NCI-H1417 treated with DMSO at 0.1 percent for 48 hours (cell line): ENCODE measurements around the gene RBMS3.
"Not testable (repeated sequence)": the region's sequence is repeated elsewhere in the genome, so short reads cannot be mapped to it uniquely, and the experiment has no call there.

Experiments used
- DNase-seq: peaks from one replicate; lab custom pipeline; 2025; lab: John Stamatoyannopoulos, UW

Gene RBMS3

DNA sequence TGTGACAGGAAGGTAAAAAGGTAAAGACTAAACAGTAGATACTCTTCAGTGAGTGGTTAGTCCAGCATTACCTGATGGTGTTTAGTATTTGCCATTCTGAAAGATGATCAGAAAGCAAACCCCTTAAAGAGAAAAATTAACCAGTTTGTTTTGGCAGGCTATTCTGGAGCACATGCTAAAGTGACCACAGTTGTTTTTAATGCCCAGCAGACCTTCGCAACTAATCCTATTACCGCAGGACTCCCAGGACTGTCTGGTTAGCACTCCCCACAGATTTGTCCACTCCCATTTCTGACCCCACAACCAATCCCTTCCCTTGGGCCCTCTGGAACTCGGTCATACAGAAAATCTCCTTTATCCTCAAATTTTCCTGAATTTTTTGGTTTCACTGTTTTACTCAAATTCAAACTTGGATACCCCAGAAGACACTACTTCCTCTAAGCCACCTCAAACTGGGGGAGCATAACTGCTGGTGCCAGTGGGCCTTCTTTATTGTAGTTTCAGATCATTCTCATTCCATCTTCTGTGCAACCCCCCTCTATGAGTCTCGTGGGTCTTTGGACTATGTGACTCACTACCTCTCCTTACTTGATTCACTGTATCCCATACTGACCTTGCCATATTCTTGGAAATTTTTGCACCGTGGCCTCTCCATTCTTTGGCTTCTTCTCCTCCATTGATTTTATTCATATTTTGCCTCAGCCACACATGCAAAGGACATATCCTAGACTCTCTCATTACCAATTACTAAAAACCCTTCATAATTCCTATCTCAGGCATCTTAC lies 104.4 kb downstream of the RBMS3 start:
- no peak for DNase-seq

DNA sequence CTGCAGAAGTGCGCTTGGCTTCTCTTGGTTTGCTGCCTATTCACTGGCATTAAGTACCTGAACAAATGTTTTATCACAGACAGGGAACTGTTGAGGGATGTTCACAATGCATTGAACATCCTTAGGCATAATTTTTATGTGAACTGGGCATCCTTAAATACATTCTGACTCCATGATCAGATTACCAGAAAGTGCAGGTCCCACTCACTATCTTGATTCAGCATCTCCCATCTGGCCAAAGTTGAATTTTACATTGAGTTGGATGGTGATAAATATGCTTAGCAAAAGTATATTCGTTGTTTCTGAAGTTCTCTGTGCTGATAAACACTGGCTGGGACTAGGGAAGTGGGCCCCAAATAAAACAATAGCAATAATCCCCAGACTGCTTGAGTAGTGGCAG lies 108.5 kb downstream of the RBMS3 start:
- DNase-seq = no peak

DNA sequence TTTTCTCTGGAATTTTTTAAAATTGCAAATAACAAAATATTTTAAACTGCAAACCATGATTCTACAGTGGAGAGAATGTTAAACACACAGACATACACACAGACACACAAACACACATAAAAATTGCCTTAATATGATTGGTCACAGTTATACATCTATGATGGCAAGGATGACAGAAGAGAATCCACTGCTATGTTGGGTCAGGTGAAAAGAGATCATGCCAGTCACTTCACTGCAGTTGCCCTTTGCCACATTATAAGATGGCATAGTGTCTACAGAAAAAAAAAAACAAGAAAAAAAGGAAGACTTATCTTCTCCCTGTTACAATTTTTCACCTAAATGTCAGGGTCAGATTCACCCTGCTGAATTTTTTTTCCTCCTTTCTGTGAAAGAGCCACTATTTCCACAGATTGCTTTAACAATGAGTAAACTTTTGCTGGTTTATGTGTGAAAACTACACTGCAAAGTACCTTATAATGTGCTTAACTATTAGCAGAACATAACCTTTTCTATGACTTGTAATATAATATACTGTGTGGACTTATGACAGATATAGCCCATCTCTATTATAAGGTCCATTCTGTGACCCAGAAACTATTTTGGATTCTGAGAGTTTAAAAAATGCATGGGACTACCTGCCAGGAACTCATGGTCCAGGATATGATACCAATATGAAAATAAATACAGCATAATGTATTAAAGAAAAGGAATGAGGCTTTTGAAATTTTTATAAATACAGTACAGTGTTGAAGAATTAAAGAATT lies 111.9 kb downstream of the RBMS3 start:
- no peak for DNase-seq

DNA sequence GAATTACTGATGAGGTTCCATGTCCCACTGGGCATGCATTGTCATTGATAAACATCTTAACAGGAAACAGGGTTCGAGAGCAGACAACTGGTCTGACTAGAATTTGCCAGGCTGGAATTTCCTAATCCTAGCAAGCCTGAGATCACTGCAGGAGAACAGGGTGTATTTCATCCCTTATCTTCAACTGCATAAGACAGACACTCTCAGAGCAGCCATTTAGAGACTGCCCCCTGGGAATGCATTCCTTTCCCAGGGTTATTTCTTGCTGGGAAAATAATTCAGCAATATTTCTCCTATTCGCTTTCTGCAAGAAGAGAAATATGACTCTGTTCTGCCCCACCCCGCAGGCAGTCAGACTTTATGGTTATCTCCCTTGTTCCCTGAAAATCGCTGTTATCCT lies 113.1 kb downstream of the RBMS3 start:
- DNase-seq = not testable (repeated sequence)

- DNase-seq = no peak
Observed at GRCh38 chr3:29397406-29397805, 116.5 kb downstream of the RBMS3 start.

- DNase-seq = no peak
Observed at GRCh38 chr3:29398787-29399186, 117.9 kb downstream of the RBMS3 start.

- DNase-seq = no peak
Observed at GRCh38 chr3:29406291-29406832, 125.5 kb downstream of the RBMS3 start.

- no peak for DNase-seq
Observed at GRCh38 chr3:29408676-29409075, 127.8 kb downstream of the RBMS3 start.

DNA sequence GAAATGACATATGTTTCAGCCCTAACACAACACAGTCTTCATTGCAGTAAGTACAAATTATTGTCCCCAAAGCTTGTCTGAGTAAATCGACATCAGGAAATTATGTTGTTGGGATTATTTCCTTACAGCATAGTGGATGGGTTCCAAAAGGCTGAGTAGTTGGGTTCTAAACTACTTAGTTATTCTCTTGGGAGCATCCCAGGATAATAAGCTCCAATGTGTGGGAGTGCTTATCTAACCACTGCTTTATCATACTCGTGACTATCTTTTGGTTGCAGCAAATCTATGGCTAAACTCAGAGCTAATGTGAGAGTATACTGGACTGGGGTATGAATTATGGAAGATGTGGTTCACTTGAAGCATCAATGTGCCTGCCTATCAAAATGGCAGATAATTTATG lies 128.5 kb downstream of the RBMS3 start:
- DNase-seq = no peak

DNA sequence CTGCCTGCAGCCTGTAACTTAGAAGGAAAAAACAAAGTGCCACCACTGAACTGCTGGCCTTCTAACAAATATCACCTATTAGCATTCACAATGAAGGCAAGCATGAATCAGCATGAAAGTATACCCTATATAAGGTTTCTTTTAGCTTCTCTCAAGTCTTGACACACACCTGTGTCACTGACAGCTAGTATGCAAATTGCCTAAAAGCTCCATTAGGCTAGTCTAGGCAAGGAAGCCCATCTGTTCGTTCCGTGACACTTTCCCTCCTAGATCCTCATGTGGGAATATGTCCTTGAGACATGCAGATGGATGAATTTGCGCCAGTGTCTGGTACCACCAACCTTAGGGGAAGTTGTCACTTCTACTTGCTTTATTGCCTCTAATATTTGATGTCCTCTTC lies 129.3 kb downstream of the RBMS3 start:
- no peak for DNase-seq

DNA sequence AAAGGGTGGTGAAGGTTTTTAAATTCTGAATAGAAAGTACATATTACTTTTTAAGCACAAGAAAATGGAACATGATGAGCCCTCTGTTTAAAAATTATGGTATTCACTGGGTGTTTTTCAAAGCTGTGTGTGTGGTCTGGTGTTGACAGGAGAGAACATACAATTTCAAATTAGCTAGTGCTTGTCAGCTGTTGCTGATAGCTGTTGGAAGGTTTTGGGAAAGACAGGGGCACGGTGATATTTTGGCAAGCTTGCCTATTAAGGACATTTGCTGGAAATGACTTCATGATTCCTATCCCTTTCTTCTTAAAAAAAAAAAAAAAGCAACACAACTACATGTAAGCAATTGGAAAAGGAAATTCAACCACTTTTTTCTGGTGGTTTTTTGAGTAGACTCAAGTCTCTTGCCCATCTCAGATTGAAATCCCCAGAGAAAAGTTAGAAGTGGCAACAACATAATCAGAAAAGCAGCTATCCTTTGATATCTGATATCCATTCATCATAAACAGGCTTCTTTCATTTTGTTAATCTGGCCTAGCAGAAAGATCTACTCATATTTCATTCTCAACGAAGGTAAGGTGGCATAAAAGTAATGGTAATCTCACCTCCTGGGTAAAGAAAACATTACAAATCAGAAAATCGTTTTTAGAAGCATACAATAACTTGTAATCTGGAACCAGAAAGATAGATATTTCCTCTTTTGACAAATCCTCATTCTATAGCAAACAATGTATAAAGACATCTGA lies 130.0 kb downstream of the RBMS3 start:
- DNase-seq = no peak

DNA sequence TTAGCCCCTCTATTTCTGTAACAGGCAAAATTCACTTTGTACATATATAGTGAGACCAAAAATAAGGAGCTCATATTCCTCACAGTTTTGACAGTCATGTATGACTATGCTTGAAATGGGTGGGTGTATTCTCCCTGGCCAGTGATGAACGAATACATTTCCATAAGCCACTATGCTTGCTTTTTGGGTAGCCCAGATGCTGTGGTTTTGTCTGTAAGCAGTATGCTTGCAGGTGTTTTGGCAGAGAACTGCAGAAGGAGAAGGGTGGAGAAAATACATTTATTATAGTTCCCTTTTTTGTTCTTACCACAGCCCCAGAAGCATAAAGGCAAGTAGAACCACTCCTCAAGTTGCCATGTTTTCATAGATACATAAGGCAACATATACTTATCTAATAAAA lies 131.2 kb downstream of the RBMS3 start:
- DNase-seq = no peak

- no peak for DNase-seq
Observed at GRCh38 chr3:29414468-29415224, 133.8 kb downstream of the RBMS3 start.

- no peak for DNase-seq
Observed at GRCh38 chr3:29415482-29416223, 134.8 kb downstream of the RBMS3 start.

DNA sequence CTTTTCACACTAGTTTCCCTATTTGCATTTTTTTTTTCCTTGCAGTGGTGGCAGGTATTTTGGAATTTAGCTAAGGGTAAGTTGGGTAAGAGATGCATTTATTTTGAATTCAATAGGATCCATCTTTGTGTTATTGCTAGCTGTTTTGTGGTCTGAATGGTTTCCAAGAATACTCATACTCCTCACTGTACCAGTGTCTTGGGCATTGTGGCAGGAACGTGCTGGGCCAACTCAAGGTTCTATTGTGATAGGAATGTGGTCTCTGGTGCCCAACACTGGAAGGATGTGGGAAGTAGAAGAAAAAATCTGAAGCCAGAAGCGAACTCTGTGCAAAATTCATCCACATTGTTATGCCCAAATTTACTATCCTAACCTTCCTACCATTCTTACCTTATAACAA lies 135.6 kb downstream of the RBMS3 start:
- no peak for DNase-seq

DNA sequence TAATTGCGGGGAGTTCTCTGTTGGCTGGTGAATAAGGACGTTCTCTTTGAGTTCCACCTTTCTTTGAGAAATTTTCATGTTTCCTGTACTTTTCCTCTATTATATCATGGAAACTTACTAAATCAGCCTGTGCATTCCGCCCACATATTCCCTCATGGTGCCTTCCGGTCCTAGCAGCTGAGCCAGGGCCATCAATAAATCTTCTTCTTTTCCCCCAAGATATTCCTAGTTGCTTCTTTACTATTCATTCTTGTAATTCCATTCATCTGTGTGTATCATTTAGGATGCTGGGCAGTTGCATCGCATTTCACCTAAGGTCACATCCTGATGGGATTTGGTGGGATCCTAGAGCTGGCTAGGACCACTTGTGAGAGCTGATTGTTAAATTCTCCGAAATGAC lies 139.2 kb downstream of the RBMS3 start:
- no peak for DNase-seq

DNA sequence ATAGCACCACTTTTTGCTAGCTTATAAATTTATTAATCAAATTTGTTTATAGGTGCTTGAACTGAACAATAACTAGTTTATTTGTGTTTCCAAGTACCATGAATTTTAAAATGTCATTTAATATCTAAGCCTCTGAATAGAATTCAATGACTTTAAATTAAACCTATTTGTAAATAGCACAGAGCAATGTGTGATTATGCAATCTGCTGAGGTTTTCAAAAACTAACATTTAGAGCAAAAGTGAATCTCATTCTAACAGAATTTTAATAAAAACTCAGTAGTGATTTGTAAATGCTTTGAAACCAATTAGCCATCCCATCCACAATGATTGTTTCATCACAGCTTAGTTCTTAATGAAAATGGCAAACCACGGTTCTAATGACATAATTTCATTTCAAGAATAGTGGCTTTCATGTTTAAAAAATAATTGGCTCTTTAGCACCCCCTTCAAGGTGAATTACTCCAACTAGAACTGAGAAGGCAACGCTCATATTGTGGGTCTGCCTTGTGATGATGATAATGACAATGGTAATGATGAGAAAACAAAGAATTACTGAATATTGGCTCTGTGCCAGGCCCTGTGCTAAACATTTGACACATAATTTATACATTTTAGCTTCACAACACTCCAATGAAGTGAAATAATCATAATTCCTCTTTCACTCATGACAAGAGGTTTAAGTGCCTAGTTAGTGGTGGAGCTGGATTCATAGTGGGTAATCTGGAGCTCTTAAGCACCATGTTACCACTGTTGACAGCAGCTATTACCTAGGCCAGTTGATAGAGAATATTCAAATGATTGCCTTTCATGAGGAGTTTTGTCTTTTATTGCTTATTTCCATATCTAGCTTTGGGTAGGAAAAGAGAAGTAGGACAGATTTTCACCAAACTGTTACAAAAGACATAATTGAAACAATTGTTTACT lies 145.7 kb downstream of the RBMS3 start:
- peak; percentile 35 for DNase-seq

GRCh38 chr3:29427266-29428103 lies 146.6 kb downstream of the RBMS3 start:
- no peak for DNase-seq

- DNase-seq = no peak
Observed at GRCh38 chr3:29429055-29429679, 148.3 kb downstream of the RBMS3 start.
